Fibroblast of mammary gland (primary cell): ENCODE results near the gene UBC.
"Not testable (repeated sequence)": the region's sequence is repeated elsewhere in the genome, so short reads cannot be mapped to it uniquely, and the experiment has no call there.

Experiments used
- DNase-seq: peaks from one replicate; pipeline ENCODE4 v3.0.0-alpha.2; 2010; ENCODE audit warnings: low read depth
- H3K4me3 ChIP-seq: 2 replicates; pipeline ENCODE4 v1.5.1; 2011; ENCODE audit warnings: low read depth, mild to moderate bottlenecking, low read length, moderate library complexity; ENCODE audit not compliant: control insufficient read depth
- CTCF ChIP-seq: conservative IDR thresholded peaks from 2 replicates; pipeline ENCODE4 v1.5.1; 2011; ENCODE audit warnings: low read depth, low read length, inconsistent platforms; ENCODE audit not compliant: control insufficient read depth, insufficient read depth

UBC gene

GRCh38 chr12:124938587-124938986, 24.1 kb upstream of the UBC start:
- no peak for TF ChIP-seq CTCF
- DNase-seq = peak; percentile 56
- peak overlapping the region; percentile 44 for H3K4me3 ChIP-seq

GRCh38 chr12:124938108-124938507, 23.7 kb upstream of the UBC start:
- no peak overlapping the region for H3K4me3 ChIP-seq
- no peak for DNase-seq
- TF ChIP-seq CTCF = no peak

GRCh38 chr12:124931528-124931927, 17.1 kb upstream of the UBC start:
- not testable (repeated sequence) for H3K4me3 ChIP-seq

GRCh38 chr12:124930586-124930985, 16.1 kb upstream of the UBC start:
- no peak for TF ChIP-seq CTCF
- no peak overlapping the region for H3K4me3 ChIP-seq
- no peak for DNase-seq

More at GRCh38 chr12:124931528-124931927, 17.1 kb upstream of the UBC start:
- not testable (repeated sequence) for DNase-seq

GRCh38 chr12:124929649-124930419, 15.4 kb upstream of the UBC start:
- TF ChIP-seq CTCF = no peak
- DNase-seq = no peak
- no peak overlapping the region for H3K4me3 ChIP-seq

GRCh38 chr12:124928912-124929530, 14.6 kb upstream of the UBC start:
- no peak for DNase-seq
- H3K4me3 ChIP-seq = no peak overlapping the region
- TF ChIP-seq CTCF = no peak

- TF ChIP-seq CTCF = no peak
- DNase-seq = peak; percentile 95
These were observed 13.9 kb upstream of the UBC start for GRCh38 chr12:124928095-124928911.

More at GRCh38 chr12:124928095-124928911, 13.9 kb upstream of the UBC start:
- peak overlapping the region; percentile 42 for H3K4me3 ChIP-seq
